RWPE1 (cell line): ENCODE data around the gene RIPOR3.

Source experiments
- CTCF ChIA-PET: fragments of 350-600 bp; sonication (Branson Sonifier 250); formaldehyde crosslinking; extraction: SDS; loops from one replicate; lab custom pipeline; 2021; lab: Yijun Ruan, JAX
- POLR2A ChIA-PET: fragments of 400-600 bp; formaldehyde crosslinking; extraction: SDS; loops from one replicate; lab custom pipeline; 2020; ENCODE audit warnings: antibody characterized with exemption; ENCODE audit not compliant: low non-redundant PET; lab: Yijun Ruan, JAX
- DNase-seq: peaks from one replicate; pipeline ENCODE4 v3.0.0; 2012; ENCODE audit warnings: low spot score
- H3K27ac ChIP-seq: fragments of 450-650 bp; 2 replicates; pipeline ENCODE4 v1.5.1; 2017
- TF ChIP-seq, protein P1 (sequence below): fragments of 450-650 bp; conservative IDR thresholded peaks from 2 replicates; pipeline ENCODE4 v1.5.1; 2017; ENCODE audit warnings: low read depth, mild to moderate bottlenecking

Gene RIPOR3

DNA sequence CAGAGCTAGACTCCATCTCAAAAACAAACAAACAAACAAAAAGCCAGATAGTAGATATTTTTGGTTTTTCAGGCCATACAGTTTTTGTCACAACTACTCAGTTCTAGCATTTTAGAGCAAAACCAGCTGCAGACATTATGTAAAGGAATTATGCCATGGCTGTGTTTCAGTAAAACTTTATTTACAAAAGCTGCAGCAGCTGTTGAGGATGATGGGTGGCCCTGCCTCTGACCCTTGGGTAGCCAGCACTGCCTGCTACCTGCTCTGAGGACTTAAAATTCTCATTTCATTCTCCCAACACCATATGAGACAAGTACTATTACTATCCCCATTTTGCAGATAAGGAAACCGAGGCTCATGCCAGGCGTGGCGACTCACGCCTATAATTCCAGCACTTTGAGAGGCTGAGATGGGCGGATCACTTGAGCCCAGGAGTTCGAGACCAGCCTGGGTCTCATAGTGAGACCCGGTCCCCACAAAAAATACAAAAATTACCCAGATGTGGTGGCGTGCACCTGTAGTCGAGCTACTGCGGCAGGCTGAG lies 56.3 kb downstream of the RIPOR3 start:
- no peak for DNase-seq
- no peak overlapping the region for H3K27ac ChIP-seq
- TF ChIP-seq, protein P1, sequence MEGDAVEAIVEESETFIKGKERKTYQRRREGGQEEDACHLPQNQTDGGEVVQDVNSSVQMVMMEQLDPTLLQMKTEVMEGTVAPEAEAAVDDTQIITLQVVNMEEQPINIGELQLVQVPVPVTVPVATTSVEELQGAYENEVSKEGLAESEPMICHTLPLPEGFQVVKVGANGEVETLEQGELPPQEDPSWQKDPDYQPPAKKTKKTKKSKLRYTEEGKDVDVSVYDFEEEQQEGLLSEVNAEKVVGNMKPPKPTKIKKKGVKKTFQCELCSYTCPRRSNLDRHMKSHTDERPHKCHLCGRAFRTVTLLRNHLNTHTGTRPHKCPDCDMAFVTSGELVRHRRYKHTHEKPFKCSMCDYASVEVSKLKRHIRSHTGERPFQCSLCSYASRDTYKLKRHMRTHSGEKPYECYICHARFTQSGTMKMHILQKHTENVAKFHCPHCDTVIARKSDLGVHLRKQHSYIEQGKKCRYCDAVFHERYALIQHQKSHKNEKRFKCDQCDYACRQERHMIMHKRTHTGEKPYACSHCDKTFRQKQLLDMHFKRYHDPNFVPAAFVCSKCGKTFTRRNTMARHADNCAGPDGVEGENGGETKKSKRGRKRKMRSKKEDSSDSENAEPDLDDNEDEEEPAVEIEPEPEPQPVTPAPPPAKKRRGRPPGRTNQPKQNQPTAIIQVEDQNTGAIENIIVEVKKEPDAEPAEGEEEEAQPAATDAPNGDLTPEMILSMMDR, result no peak
- POLR2A ChIA-PET, result no interaction called here
- CTCF ChIA-PET, result interaction anchor here (0.6 to 4.2 kb wide), 25 partner anchors 9 to 646 kb away, joined by 3 to 26 read pairs (median 4); partner anchors contain the start of gene PARD6B

DNA sequence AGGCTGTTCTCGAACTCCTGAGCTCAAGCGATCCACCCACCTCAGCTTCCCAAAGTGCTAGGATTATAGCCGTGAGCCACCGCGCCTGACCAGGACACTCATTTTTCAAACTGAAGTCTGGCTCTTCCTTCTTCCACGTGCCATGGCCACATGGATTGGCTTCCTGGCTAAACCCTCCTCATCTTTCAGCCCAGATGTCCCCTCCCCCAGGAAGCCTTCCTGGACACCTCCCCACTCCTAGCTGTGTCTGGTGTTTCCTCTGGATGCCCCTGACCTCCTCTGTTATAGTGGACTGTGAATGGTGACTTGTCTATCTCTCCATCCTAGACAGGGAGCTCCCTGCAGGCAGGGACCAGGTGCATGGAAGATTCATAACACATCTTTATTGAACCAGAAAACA lies 57.2 kb downstream of the RIPOR3 start:
- TF ChIP-seq, protein P1, result no peak
- ChIA-PET CTCF (interaction anchor here (0.5 to 4.2 kb wide), 5 partner anchors 9 to 572 kb away, joined by 3 to 26 read pairs (median 4); no protein-coding TSS in a partner anchor), POLR2A (interaction anchor here (0.5 kb wide), 1 partner anchor 57 kb away, joined by 3 read pairs; no protein-coding TSS in a partner anchor)
- no peak for DNase-seq
- H3K27ac ChIP-seq, result no peak overlapping the region

GRCh38 chr20:50633361-50633760 lies 58.0 kb downstream of the RIPOR3 start:
- DNase-seq, result no peak
- POLR2A ChIA-PET, result interaction anchor here (0.5 kb wide), 1 partner anchor 58 kb away, joined by 3 read pairs; no protein-coding TSS in a partner anchor
- TF ChIP-seq, protein P1, result no peak
- CTCF ChIA-PET, result interaction anchor here (0.7 to 4.2 kb wide), 3 partner anchors 8 to 127 kb away, joined by 3 to 26 read pairs (median 3); no protein-coding TSS in a partner anchor
- no peak overlapping the region for H3K27ac ChIP-seq

DNA sequence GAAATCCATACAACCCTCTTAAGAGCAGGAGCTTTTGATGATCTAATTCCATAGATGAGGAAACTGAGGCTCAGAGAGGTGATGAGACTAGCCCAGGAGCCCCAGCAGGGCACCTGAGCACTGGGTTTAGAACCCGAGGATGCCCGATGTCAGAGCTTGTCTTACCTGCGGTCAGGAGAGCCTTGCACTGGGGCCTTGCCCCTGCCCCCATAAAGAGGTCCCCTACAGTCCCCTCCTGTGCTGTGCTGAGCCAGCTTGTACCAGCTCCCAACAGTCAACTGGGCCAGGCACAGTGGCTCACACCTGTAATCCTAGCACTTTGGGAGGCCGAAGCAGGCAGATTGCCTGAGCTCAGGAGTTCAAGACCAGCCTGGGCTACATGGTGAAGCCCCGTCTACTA lies 58.6 kb downstream of the RIPOR3 start:
- TF ChIP-seq, protein P1, result no peak
- POLR2A ChIA-PET, result no interaction called here
- DNase-seq, result no peak
- CTCF ChIA-PET, result interaction anchor here (0.5 to 1.0 kb wide), 4 partner anchors 13 to 362 kb away, joined by 3 to 4 read pairs (median 3); no protein-coding TSS in a partner anchor
- H3K27ac ChIP-seq, result no peak overlapping the region

GRCh38 chr20:50632236-50632635 lies 59.1 kb downstream of the RIPOR3 start:
- no peak for DNase-seq
- H3K27ac ChIP-seq, result no peak overlapping the region
- ChIA-PET CTCF (interaction anchor here (0.5 kb wide), 1 partner anchor 362 kb away, joined by 4 read pairs; no protein-coding TSS in a partner anchor), POLR2A (no interaction called here)
- TF ChIP-seq, protein P1, result no peak

DNA sequence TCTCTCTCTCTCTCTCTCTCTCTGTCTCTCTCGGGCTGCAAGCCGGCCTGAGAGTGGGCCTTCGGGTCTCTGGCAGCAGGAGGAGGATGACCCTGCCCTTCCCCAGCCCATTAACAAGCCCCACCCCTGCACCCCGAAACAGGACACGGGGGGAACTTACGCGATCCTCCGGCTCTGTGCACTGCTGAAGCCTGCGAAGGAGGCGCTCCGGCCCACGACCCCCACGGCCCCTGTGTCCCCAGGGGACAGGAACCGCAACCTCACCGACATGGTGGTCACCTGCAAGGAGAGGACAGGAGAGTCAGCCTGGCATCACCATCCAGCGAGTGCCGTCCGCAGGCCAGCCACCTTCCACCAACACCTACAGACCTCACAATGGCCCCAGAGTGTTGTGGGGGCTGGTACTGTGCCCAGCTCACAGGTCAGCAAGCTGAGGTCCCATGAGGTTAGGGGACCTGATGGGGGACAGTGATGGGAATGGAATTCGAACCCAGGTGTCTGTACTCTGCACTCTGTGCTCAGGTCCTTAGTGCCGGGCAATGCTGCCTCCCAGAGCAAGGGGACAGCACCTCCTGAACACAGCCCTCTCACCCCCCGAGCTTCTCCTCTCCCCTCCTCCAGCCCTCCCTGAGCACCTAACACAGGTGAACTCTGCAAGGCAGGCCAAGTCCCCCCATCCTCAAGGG lies 60.6 kb downstream of the RIPOR3 start:
- POLR2A ChIA-PET, result no interaction called here
- TF ChIP-seq, protein P1, result no peak
- CTCF ChIA-PET, result interaction anchor here (1.5 kb wide), 1 partner anchor 118 kb away, joined by 4 read pairs; no protein-coding TSS in a partner anchor
- H3K27ac ChIP-seq, result no peak overlapping the region
- no peak for DNase-seq
